ENCODE results near the gene CEBPA.

- TF ChIP-seq CTCF (IDR thresholded peaks at IDR 0.05) = no peak
- no peak for TF ChIP-seq POLR2A (IDR thresholded peaks at IDR 0.05)
Measured at GRCh38 chr19:33344573-33344925, 42.2 kb upstream of the CEBPA start.
